ENCODE data around the gene ATP6V1D.
"Not testable (repeated sequence)": the region's sequence is repeated elsewhere in the genome, so short reads cannot be mapped to it uniquely, and the experiment has no call there.

Gene ATP6V1D

DNA sequence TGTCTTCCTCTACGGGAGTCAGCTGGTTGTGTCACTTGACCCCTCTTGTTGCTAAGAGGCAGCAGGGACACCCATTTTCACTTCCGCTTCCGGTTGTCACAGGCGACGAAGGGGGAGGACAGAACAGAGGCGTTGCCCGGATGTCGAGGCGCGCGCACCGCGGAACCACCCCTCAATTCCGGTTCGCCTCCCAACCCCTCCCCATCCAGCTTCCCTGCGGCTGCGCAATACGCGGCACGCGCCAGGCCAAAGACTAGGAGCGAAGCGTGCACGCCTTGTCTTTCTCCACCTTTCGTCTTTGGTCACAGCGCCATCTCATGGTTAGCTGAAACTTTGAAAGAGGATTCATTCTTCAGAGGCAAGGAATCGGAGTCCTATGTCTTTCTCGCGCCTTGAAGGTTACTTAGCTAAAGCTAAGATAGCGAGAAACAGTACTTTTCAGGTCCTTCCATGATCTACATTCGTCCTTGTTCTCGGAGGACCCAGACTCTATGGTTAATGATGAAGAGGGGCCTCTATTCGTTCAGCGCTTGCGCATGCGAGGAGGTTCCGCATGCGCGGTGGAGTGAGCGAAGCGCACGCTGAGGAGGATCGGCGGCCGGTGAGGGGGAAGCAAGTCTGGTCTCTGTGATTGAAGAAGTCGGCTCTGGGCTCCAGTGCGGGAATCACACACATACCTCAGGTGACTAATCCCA lies at the start of gene ATP6V1D, which contains the start of gene EIF2S1:
Gene ATP6V1D (minus strand): TSS at position 30 of the 695 bp plus-strand sequence. CDS start 106 bp downstream, outside the sequence.
Gene EIF2S1 (plus strand): TSS at position 554 of the 695 bp plus-strand sequence. CDS start 4,440 bp downstream, outside the sequence.
- DNase-seq (ENCODE audit: low read depth, low spot score) = peak; percentile 98

DNA sequence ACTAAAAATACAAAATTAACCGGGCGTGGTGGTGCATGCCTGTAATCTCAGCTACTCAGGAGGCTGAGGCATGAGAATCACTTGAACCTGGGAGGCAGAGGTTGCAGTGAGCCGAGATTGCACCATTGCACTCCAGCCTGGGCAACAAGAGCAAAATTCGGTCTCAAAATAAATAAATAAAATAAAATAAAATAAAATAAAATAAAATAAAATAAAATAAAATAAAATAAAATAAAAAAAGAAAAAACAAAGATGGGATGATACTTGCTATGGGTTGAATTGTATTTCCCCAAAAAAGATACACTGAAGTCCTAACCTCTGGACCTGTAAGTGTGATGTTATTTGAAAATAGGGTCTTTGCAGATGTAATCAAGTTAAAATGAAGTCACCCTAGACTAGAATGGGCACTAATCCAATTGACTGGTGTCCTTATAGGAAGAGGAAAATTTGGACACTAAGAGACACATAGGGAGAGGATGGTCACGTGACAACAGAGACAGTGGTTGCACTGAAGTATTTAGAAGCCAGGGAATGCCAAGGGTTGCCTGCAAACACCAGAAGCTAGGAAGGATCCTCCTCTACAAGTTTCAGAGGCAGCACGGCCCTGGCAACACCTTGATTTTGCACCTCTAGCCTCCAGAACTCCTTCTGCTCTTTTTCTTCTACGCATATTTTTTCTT lies 48.7 kb upstream of the ATP6V1D start:
- DNase-seq (ENCODE audit: low read depth, low spot score) = not testable (repeated sequence)

DNA sequence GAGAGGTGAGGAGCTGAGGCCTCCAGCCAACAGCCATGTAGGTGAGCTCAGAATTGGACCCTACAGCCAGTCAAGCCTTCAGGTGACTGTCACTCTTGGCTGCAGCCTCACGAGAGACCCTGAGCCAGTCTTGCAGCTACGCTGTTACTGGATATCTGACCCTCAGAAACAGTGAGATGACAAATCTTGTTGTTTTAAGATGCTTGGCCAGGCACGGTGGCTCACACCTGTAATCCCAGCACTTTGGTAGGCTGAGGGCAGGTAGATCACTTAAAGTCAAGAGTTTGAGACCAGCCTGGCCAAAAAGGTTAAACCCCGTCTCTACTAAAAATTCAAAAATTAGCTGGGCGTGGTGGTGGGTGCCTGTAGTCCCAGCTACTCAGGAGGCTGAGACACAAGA lies 46.2 kb upstream of the ATP6V1D start:
- no peak for DNase-seq (ENCODE audit: low read depth, low spot score)

DNA sequence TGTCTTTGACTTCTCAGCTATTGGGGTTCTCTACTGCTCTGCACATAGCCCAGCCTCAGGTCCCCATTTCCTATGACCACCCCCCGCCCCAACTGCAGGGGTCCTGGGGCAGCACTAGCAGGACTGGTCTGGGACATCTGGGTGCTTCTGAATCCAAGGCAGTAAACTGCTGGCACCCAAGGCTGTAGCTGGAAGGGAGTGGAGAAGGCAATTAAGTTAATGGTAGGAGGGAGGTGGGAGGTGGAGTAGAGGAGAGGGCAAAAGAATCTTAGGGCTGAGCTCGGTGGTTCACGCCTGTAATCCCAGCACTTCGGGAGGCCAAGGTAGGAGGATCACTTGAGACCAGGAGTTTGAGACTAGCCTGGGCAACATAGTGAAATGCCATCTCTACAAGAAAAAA lies 40.8 kb upstream of the ATP6V1D start:
- DNase-seq (ENCODE audit: low read depth, low spot score) = no peak

DNA sequence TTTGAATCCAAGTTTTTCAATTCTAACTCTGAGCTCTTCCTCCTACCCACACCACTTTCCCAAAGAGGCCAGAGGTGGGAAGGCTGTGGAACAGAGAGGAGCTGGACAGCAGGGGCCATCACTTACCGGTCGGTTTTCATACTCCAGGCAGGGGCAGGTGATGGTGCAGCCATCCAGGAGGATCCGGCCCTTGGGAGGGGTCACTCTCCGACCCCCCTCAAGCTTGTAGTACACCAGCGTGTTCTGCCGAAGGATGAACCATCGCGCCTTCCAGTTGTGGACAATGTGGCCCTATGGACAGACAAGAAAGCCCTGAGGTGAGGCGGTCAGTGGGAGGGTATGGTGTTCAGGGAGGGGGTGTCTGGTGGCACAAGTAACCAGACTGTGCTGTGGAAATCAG lies 37.9 kb upstream of the ATP6V1D start:
- no peak for DNase-seq (ENCODE audit: low read depth, low spot score)

DNA sequence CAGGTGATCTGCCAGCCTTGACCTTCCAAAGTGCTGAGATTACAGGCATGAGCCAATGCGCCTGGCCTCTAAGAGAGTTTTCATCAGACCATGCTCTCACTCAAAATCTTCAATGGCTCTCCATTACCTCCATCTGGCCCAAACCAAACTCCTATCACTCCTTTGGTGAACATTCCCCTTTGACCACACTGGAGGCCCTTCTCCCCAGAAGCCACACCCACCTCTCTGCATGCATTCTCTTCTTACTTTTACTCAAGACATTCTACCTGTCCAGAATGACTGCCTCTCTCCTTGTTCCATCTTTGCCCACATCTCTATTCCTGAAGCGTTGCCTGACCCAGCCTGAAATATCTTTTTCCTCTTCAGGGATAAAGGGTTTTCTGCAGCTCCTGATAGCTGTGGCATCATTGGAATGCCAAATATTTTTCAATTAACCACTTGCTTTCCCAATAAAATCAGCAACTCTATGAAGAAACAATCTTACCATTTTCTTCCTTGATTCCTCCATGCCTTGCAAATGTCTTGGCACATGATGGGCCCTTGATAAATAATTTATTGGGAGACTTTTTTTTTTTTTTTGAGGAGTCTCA lies 36.9 kb upstream of the ATP6V1D start:
- DNase-seq (ENCODE audit: low read depth, low spot score) = no peak

DNA sequence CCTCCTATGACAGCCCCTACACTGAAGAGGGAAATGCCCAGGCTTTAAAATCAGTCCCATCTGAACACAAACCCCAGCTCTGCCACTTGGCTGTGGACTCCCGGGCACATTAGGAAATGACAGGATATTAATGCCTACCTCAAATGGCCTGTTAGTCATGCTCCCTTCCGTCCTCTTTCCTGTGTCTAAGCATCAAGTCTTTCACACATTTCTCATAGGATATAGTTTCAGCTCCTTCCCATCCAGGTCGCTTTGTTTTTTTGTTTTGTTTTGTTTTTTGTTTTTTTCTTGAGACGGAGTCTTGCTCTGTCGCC lies 36.2 kb upstream of the ATP6V1D start:
- DNase-seq (ENCODE audit: low read depth, low spot score) = no peak

DNA sequence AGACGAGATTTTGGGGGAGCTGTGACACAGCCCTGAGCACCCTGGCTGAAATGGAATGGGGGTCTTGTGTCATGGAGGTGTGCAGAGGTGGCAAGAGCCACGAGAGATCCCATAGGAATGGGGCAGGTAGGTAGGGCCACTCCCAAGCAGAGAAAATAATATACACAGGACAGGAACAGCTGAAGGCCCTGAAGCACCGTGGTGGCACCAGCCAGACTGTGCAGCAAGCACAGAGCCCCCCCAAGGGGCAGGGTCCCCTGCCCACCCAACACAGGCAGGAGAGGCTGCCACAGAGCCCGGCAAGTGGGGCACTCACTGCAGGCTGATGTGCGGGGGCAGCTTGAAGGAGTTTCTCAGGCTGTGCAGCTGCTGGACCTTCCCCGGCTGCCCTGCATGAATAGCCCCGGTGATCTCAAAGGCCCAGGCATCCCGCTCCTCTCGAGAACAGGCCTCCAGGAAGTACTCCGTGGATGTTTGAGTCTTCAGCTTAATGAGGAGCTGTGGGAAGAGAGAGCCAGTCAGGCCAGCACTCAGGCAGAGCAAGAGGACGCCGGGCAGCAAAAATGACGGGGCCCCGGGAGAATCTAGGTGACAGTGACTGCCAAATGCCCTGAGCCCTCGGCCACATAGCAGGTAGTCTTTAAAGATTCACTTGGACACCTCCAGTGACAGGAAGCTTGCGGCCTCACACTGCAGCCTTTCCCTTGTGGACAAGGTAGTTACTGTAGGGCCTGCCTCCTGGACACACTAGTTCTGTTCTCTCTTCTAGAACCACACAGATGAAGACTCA lies 35.7 kb upstream of the ATP6V1D start:
- DNase-seq (ENCODE audit: low read depth, low spot score) = no peak

DNA sequence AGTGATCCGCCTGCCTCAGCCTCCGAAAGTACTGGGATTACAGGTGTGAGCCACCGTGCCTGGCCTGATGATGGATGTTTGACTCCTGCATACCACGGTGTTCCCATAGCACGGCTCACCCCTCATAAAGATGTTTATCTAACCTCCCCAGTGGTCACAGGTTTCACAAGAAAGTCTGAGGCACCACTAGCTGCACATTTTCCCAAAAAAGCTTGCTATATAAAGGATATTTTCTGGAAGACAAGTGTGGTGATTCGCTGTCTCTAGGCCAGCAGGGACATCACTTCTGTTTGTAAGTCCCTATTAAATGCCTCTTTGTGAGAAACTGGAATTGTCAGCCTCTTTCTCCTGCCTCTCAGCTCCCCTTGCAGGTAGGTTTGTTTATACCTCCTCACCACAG lies 34.1 kb upstream of the ATP6V1D start:
- no peak for DNase-seq (ENCODE audit: low read depth, low spot score)

DNA sequence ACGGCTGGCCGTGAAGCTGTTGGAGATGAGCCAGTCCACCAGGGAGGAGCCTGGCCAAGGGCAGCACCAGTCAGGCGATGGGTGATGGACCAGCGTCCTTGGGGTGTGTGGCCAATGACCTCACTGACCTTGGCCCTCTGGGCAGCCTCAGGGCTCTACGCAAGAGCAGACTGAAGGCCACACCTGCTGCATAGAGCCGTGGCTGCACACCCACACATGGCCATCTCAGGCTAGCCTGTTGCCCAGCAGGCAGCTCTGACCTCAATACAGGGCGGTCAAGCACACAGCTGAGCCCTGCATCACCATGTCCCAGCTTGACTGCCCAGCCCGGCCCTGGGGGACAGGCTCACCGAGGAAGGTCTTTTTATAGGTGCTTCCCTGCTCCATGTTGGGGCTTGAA lies 33.2 kb upstream of the ATP6V1D start:
- DNase-seq (ENCODE audit: low read depth, low spot score) = no peak

DNA sequence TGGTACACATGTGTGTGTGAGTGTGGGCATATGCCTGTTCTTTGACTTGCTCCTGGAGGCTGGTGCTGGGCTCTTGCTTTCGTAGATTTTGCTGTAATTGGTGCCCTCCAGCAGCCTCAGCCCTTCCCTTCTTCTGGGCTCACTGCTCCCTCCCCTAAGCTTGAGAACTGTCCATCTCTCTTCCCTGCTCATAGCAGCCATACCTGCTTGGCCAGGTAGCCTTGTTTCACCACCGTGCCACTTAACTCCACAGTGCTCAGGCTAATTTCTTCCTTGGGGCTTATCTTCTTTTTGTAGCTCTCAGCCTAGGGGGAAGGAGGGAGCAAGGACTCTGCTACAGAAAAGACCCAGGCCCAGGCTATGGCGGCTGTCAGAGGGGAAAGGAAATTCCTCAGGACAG lies 32.5 kb upstream of the ATP6V1D start:
- DNase-seq (ENCODE audit: low read depth, low spot score) = no peak

DNA sequence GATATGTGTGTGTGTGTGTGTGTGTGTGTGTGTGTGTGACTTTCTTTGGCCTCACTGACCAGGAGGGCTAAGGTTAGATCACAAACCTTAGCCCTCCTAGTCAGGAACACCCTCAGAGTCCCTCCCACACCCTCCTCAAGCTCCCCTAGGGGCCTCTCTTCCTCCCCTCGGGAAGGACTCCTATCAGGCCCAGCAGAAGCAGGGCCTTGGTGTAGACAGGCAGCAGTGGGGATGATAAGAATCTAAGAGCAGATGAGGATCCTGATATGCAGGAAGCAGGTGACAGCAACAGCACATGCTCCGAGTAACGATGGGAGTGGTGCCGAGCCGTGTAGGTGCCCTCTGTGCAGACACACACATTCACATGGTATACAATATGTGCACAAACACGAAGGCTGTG lies 31.7 kb upstream of the ATP6V1D start:
- DNase-seq (ENCODE audit: low read depth, low spot score) = no peak

DNA sequence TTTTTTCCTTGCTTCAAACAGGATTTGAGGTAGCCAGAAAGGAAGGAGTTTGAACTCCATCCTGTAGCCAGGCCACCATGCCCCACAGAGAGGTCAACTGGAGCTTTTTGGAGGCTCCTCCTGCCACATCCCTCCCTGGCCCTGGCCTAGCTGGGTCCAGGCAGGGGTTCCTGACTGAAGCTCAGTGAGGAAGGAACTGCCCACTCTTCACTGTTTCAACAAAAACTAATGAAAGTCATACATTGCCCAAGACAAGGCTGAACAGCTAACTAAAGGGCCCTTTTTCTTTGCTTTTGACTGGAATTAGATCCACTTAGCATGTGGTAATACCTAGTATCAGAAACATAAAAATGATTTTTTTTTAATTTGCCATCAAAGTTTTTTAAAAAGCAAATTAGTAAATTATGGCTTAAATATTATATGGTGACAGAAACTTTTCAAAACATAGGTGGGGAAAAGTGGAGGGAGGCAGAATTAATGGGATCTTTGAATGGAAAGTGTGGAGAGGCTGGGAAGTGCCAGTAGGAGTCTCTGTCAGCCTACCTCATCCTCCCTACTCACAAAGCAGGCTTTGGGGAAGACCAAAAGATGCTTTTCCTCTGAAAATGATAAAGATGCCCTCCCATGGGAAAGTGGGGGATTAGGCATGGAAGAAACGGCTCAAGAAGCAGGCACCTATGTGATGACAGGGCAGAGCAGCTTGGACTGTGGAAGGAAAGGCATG lies 30.4 kb upstream of the ATP6V1D start:
- no peak for DNase-seq (ENCODE audit: low read depth, low spot score)

DNA sequence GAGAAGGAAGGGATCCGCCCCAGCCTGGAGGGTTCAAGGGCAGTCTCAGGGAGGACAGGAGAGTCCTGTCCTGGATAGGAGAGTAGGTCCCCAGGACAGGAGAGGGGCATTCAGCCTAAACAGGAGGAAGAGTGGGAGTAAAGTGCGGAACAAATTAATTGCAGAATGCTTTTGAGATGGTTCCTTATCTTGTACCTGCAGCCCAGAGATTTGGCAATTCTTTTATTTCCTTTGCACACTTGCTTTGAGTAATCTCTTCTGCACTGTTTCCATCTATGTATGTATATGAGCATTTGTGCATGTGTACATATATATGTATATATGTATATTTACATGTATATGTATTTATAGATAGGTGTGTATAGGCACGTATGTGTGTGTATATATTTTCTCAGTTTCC lies 29.7 kb upstream of the ATP6V1D start:
- DNase-seq (ENCODE audit: low read depth, low spot score) = no peak

DNA sequence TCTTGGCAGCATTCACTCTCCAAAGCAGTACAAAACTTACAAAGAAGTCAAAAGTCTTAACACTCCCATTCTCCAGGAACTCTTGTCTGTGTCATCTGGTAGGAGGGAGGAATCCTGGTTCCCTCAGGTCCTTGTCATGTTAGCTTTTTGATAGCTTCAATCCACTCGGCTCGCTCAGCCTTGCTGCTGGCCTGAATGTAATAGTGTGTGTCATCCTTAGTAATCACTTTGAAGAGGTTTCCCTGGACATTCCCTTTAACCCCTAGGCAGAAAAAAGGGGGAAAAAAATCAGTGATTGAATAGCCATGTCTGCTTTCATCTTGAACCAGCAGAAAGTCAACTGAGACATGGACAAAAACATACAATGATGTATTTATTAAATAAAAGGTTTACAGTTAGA lies 27.6 kb upstream of the ATP6V1D start:
- no peak for DNase-seq (ENCODE audit: low read depth, low spot score)

DNA sequence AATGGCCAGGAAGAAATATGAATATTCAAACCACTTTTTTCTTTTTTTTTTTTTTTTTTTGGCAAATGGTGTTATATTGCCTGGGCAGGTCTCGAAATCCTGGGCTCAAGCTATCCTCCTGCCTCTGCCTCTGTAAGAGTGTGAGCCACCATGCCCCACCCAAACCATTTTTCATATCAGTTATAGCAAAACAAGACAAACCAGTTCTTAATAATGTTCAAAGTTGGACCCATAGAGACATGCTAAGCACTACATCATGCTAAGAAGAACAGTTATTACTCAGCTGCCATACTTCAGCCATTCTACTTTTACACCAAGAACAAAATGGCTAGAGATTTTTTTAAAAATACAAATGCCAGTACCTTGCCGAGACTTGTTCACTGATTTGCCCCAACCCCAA lies 26.0 kb upstream of the ATP6V1D start:
- DNase-seq (ENCODE audit: low read depth, low spot score) = no peak

DNA sequence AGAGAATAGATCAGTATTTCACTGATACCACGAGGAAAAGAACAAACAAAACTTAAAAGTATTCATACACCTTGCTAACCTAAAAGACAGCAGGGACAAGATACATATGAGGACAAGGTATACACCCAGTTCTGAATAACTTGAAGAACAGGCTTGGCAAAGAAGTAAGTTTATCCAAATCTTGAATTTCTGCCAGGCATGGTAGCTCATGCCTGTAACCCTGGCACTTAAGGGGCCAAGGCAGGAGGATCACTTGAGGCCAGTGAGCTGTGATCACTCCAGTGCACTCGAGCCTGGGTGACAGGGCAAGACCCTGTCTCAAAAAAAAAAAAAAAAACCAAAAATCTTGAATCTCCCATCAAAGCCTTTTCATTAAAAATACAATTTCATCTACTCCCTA lies 25.5 kb upstream of the ATP6V1D start:
- DNase-seq (ENCODE audit: low read depth, low spot score) = no peak

DNA sequence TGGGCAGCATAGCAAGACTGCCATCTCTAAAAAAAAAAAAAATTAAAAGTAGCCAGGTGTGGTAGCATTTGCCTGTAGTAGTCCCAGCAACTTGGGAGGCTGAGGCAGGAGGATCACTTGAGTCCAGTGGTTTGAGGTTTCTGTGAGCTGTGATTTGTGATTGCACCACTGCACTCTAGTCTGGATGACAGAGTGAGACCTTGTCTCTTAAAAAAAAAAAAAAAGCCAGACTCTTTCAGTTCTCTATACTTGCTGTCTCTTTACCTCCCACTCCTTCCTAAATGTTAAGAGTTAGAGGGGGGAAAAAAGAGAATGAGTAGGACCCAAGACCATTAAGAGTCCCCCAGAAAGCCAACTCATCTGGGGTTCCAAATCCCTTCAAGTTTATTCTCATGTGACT lies 18.3 kb upstream of the ATP6V1D start:
- DNase-seq (ENCODE audit: low read depth, low spot score) = no peak

DNA sequence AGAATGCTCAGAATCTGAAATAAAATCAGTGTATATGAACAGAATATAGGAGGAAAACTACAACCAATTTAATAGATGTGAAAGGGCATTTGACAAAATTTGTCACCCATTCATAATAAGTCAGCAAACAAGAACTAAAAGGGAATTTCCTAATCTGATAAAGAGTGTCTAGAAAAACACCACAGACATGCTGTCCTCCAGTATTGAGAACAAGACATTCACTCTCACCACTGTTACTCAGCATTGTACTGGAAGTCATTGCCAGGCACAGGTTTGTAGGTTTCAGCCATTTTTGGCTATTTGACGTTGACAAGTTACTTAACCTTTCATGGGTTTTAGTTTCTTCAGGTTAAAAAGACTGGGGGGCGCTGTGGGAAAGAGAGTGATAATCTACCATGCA lies 13.7 kb upstream of the ATP6V1D start:
- DNase-seq (ENCODE audit: low read depth, low spot score) = no peak

DNA sequence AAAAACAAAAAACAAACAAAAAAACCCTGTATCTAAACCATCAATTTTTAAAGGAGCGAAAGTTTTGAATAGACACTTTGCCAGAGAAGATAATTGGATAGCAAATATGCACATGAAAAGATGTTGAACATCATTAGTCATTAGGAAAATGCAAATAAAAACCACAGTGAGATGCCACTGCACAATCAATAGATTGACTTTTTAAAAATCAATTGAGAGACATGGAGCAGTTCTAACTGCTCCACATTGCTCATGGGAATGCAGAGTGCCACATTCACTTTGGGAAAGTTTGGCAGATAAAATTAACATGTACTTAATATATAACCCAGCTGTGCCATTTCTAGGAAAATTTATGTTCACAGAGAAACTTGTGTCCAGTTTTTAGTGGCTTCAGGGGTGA lies 13.2 kb upstream of the ATP6V1D start:
- DNase-seq (ENCODE audit: low read depth, low spot score) = no peak

DNA sequence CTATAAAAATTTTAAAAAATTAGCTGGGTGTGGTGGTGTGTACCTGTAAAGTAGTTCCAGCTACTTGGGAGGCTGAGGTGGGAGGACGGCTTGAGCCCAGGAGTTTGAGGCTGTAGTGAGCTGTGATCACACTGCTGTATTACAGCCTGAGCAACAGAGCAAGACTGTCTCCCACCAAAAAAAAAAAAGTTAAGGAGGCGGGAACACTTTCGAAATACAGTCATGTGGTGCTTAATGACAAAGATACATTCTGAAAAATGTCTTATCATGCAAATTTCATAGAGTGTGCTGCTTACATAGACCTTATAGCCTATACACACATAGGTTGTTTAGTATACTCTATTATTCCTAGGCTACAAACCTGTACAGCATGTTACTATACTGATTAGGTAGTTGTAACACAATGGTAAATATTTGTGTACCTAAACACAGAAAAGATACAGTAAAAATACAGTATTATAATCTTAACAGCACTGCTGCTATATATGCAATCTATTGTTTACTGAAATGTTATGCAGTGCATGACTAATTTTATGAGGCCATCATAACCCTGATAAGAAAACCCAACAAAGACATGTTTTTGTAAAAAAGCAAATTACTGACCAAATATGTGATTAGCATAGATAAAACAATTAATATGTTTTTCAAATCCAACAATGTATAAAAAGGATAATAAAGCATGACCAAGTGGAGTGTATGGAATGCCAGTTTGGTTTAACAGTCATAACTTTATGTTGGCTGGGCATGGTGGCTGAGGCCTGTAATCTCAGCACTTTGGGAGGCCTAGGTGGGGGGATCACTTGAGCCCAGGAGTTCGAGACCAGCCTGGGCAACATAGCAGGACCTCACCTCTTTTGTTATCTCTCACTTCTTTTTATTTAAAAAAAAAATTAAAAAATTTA lies 11.9 kb upstream of the ATP6V1D start:
- no peak for DNase-seq (ENCODE audit: low read depth, low spot score)
